GM12873 (cell line): ENCODE measurements around the gene RAB39B.

Experiments used
- TF ChIP-seq, protein P1 (sequence below): IDR thresholded peaks from 2 replicates; pipeline ENCODE4 v1.5.1; 2012; ENCODE audit warnings: low read depth, mild to moderate bottlenecking, moderate library complexity, low read length, control low read depth; ENCODE audit not compliant: insufficient read depth; ENCODE audit errors: missing control alignments

RAB39B gene

DNA sequence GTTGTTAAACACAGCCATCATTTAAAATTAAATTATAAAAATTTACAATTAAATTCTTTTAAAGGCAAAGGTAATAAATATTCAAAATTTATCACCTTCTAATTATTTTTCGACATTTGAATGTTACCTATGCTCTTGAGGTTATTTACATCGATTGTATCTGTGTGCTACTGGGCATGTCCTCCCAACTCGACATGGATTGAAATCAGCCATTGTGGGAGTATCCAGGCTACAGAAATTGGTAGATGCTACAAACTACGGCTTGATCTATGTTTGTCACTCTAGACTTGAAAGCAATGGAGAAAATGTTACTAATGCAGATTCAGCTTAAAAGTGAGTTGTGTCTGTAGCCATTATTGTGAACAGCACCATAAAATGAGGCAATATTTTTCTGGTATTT, 50.6 kb downstream of the RAB39B start:
- TF ChIP-seq, protein P1, sequence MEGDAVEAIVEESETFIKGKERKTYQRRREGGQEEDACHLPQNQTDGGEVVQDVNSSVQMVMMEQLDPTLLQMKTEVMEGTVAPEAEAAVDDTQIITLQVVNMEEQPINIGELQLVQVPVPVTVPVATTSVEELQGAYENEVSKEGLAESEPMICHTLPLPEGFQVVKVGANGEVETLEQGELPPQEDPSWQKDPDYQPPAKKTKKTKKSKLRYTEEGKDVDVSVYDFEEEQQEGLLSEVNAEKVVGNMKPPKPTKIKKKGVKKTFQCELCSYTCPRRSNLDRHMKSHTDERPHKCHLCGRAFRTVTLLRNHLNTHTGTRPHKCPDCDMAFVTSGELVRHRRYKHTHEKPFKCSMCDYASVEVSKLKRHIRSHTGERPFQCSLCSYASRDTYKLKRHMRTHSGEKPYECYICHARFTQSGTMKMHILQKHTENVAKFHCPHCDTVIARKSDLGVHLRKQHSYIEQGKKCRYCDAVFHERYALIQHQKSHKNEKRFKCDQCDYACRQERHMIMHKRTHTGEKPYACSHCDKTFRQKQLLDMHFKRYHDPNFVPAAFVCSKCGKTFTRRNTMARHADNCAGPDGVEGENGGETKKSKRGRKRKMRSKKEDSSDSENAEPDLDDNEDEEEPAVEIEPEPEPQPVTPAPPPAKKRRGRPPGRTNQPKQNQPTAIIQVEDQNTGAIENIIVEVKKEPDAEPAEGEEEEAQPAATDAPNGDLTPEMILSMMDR: no peak

DNA sequence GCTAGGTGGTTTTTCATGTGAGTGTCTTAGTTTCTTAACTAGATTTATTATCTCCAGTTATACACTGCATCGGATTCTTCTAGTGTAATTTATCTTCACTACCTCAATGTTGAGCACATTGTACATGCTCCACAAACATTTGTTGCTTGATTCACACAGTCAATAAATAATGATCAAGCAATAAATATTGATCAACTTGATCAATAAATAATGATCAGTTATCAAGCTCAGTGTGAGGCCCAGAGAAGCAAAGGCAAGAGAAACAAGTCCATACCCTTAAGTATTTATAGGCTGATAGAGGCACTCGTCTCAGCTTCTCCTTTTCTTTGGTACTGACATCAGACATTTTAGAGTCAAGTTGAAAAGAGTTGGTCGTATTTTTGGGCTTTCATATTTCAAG, 53.1 kb downstream of the RAB39B start:
- TF ChIP-seq, protein P1: no peak
